Fibroblast of lung (primary cell): ENCODE measurements around the gene OSBP2.

ENCODE experiments used
- CTCF ChIP-seq, 2 donors: IDR thresholded peaks in 1 of 2; conservative IDR thresholded peaks in 1 of 2; 1 replicate in 1 of 2; 2 replicates in 1 of 2; pipeline ENCODE4 v1.5.1; 2011 to 2012; ENCODE audit warnings: low read length in 2 of 2, control low read depth in 1 of 2, inconsistent platforms in 1 of 2, low read depth in 1 of 2, mild to moderate bottlenecking in 1 of 2
- EZH2 ChIP-seq: IDR thresholded peaks from 2 replicates; pipeline ENCODE4 v1.5.1; 2012; ENCODE audit warnings: low read length, control low read depth, mild to moderate bottlenecking; ENCODE audit errors: missing control alignments

GRCh38 chr22:30910358-30910757, 215.7 kb downstream of the OSBP2 start:
- TF ChIP-seq CTCF (conservative IDR thresholded peaks at IDR 0.05 in 1 of 2, IDR thresholded peaks at IDR 0.05 in 1 of 2; ENCODE audit: low read depth in 1 of 2, low read length in 2 of 2) (no peak), EZH2 (no peak)
